Measurements from ENCODE around the gene RPL41.

RPL41 gene

GRCh38 chr12:56126732-56127239, 10.4 kb downstream of the RPL41 start:
- in situ Hi-C loops (cut with HindIII; ENCODE audit: low sequenced_read_pairs) = no loop called here

DNA sequence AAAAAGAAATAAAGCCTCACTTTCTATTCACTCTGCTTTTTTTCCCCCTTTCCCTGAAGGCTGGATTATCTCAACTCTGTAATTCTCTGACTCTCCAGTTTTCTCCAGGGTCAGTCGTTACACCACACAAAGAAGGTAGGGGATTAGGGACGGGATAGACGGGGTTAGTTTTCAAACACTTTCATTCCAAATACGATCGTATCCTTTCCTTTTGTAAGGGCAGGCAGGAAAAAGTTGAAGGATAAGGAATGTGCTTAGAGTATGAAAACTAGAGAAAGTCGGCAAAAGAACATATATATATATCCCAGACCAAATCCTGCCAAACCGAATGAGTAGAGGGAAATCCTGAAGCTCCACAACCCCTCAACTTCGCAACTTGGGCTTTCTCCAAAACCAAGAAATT, 11.1 kb downstream of the RPL41 start:
- in situ Hi-C loops (cut with HindIII; ENCODE audit: low sequenced_read_pairs) = no loop called here

- in situ Hi-C loops (cut with HindIII; ENCODE audit: low sequenced_read_pairs) = no loop called here
Observed at GRCh38 chr12:56127888-56128669, 11.6 kb downstream of the RPL41 start, which contains the start of gene ESYT1. Gene ESYT1 (plus strand): TSS chr12:56128267. CDS start chr12:56128320, 53 bp downstream.

- in situ Hi-C loops (cut with HindIII; ENCODE audit: low sequenced_read_pairs) = no loop called here
Observed at GRCh38 chr12:56128670-56129205, 12.3 kb downstream of the RPL41 start.

GRCh38 chr12:56129206-56129941, 12.9 kb downstream of the RPL41 start:
- in situ Hi-C loops (cut with HindIII; ENCODE audit: low sequenced_read_pairs) = no loop called here

GRCh38 chr12:56129942-56130495, 13.6 kb downstream of the RPL41 start:
- in situ Hi-C loops (cut with HindIII; ENCODE audit: low sequenced_read_pairs) = no loop called here

DNA sequence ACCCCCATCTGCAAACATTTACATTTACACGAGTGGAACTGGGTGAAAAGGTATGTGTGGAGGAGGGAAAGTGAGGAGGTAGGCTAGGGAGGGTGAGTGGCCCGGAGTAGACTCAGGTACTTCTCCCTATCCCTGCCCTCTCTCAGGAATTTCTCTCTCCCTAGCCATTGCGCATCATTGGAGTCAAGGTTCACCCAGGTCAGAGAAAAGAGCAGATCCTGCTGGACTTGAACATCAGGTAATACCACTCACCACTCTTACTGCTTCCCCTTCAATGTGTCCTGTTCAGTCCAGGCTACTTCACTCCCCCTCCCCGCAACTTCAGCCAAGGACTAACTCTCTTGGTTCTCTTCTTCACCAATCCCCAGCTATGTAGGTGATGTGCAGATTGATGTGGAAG, 14.4 kb downstream of the RPL41 start:
- in situ Hi-C loops (cut with HindIII; ENCODE audit: low sequenced_read_pairs) = no loop called here

DNA sequence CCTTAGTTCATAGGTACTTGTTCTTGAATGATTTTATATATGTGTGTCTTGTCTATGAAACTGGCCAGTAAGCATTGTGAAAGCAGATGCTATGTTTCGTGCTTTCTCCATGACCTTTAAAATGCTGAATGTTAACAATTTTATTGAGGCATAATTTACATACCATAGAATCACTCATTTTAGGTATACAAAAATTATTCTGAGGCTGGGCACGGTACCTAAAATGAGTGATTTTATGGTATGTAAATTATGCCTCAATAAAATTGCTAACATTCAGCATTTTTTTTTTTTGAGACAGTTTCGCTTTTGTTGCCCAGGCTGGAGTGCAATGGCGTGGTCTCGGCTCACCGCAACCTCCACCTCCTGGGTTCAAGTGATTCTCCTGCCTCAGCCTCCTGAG, 18.5 kb downstream of the RPL41 start:
- in situ Hi-C loops (cut with HindIII; ENCODE audit: low sequenced_read_pairs) = no loop called here

- in situ Hi-C loops (cut with HindIII; ENCODE audit: low sequenced_read_pairs) = no loop called here
Observed at GRCh38 chr12:56137853-56138571, 21.6 kb downstream of the RPL41 start.

DNA sequence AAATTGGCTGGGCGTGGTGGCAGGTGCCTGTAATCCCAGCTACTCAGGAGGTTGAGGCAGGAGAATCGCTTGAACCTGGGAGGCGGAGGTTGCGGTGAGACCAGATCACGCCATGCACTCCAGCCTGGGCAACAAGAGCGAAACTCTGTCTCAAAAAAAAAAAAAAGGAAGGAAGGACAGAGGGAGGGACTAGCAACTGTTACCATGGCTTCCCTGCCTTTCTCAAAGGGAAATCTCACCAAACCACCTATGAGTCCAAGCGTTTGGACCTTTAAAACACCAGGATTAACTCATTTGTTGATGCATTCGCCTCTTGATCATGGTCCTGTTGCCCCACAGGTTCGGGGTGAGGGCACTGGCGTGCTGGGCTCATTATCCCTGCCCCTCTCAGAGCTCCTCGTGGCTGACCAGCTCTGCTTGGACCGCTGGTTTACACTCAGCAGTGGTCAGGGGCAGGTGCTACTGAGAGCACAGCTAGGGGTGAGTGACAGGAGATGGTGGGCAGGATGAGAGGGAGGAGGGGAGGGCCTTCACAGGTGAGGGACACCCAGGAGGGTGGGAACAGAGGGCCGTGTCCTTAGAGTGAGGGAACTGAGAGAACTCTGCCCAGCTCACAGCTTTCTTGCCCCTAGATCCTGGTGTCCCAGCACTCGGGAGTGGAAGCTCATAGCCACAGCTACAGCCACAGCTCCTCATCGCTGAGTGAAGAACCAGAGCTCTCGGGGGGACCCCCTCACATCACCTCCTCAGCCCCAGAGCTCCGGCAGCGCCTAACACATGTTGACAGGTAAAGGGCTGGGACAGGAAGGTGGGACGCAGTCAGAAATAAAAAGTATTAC, 25.7 kb downstream of the RPL41 start:
- in situ Hi-C loops (cut with HindIII; ENCODE audit: low sequenced_read_pairs) = no loop called here

GRCh38 chr12:56143217-56143616, 26.8 kb downstream of the RPL41 start:
- in situ Hi-C loops (cut with HindIII; ENCODE audit: low sequenced_read_pairs) = no loop called here

DNA sequence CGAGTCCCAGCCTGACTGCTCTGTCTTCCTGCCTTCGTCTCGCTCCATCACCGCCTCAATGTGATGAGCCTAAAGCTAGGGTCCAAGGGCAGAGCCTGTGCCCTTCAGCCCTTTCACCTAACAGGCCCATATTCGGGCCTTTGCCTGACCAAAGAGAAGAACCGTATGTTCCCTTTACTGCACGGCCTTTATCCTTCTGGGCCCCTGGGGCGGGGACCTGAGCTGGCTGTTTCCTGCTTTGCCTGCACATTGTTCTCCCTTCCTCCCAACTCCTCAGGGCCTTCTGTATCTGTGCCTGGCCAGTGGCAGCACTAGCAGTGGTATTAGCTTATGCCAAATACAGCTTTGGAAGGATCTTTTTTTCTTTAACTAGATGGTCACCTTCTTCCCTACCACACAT, 27.4 kb downstream of the RPL41 start:
- in situ Hi-C loops (cut with HindIII; ENCODE audit: low sequenced_read_pairs) = no loop called here

DNA sequence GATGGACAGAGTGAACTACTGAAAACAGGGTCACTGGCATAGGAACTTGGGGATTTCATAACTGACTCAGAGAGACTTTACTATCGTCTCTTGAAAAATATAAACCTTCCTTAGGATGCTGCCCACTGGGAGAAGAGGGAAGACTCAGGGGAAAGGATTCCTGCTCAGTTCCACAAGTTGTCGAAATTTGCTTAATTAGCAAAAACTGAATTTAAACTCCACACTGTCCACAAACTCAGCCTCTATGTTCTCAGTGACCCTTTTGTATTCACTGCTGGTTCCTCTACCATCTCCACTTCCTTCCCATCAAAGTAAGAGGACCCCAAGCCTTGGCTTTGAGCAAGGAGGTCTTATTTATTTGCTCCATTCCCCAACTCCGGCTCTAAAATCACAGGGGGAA, 28.8 kb downstream of the RPL41 start:
- in situ Hi-C loops (cut with HindIII; ENCODE audit: low sequenced_read_pairs) = no loop called here

- in situ Hi-C loops (cut with HindIII; ENCODE audit: low sequenced_read_pairs) = no loop called here
Observed at GRCh38 chr12:56146492-56147460, 30.3 kb downstream of the RPL41 start.

DNA sequence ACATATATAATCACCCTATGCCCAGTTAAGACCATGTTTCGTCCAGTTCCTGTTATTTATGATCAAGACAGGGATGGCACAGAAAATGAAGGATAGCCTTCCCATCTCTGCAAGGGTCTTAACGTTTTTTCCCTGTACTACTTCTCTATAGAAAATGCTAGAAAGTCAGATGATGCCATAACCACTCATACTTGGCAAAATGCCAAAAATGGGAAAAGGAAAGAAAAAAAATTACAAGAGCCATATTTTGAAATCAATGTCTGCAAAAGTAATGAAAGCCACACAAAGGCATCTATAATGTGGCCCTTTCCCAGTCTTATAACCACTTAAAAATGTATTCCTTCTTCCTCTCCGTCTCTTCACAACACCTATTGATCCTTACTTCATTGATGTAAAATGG, 34.1 kb downstream of the RPL41 start:
- in situ Hi-C loops (cut with HindIII; ENCODE audit: low sequenced_read_pairs) = no loop called here

GRCh38 chr12:56151672-56152131, 35.3 kb downstream of the RPL41 start:
- in situ Hi-C loops (cut with HindIII; ENCODE audit: low sequenced_read_pairs) = no loop called here

DNA sequence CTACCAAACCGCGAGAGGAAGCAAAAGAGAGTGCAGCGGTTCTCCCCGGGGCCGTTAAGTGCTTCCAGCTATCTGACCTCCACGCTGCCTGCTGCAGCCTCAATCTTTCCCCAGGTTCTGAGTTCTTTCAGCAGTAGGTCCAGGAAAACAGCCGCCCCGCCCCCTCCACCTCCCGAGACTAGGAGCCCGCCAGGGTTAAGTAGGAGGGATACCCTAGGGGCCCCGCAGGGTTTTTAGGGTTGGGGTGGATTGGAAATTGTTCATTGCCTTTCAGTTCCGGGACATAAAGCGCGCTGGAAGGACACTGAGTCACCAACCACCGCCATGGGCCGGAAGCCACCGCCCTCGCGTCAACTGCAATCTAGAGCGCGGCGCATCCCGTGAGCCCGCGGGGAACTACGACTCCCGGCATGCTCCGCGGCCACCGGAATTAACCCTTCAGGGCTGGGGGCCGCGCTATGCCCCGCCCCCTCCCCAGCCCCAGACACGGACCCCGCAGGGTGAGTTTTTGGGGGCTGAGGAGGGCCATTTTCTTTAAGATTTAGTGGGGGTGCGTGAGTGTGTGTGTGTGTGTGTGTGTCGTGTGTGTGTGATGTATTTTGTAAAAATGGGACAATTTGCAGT, 35.8 kb downstream of the RPL41 start, which contains the start of gene MYL6B:
MYL6B (plus strand) TSS at position 456 of the 624 bp plus-strand sequence. CDS start 1,332 bp downstream, outside the sequence.
- in situ Hi-C loops (cut with HindIII; ENCODE audit: low sequenced_read_pairs) = no loop called here

All from DLD1 (cell line).